Prostate gland (tissue), 2 donors: ENCODE data around the gene TAPBP. TPM values are rescaled to one million over a fixed set of nuclear protein-coding genes. Genes with fewer than 3 reads are reported as not detected.
A peak's percentile ranks its signal among the peaks of the same experiment; 100 is the strongest.

Source experiments
- DNase-seq: peaks from one replicate; pipeline ENCODE4 v3.0.0-alpha.2; 2019; ENCODE audit warnings: low spot score
- H3K27ac ChIP-seq, 2 donors: fragments of 200-600 bp; sonication (generic); 2 replicates each; pipeline ENCODE4 v1.5.1; 2017 to 2019
- H3K27me3 ChIP-seq: fragments of 200-600 bp; sonication (generic); replicated peaks from 2 replicates; pipeline ENCODE4 v1.5.1; 2019; ENCODE audit not compliant: insufficient read depth
- H3K36me3 ChIP-seq, 2 donors: fragments of 200-600 bp; sonication (generic); 1 replicate in 1 of 2; 2 replicates in 1 of 2; pipeline versions ENCODE4 v1.5.1 to v1.8.1; 2017 to 2019
- H3K4me1 ChIP-seq: fragments of 200-600 bp; sonication (generic); replicated peaks from 2 replicates; pipeline ENCODE4 v1.5.1; 2019
- H3K4me3 ChIP-seq, 2 donors: fragments of 200-600 bp; sonication (generic); 2 replicates each; pipeline ENCODE4 v1.5.1; 2017 to 2019
- H3K9me3 ChIP-seq: fragments of 200-600 bp; sonication (generic); 2 replicates; pipeline ENCODE4 v1.5.1; 2017
- POLR2A ChIP-seq: fragments of 450-650 bp; IDR thresholded peaks from one replicate; pipeline ENCODE4 v1.6.1; 2016; ENCODE audit warnings: antibody characterized with exemption, mild to moderate bottlenecking
- POLR2AphosphoS5 ChIP-seq: sonication (generic); formaldehyde crosslinking; IDR thresholded peaks from one replicate; pipeline ENCODE4 v1.6.1; 2017; ENCODE audit warnings: antibody characterized with exemption
- WGBS: methylation state at CpG from one replicate; pipeline ENCODE4 v1.1.5; 2018; 5-methylcytosine and 5-hydroxymethylcytosine counted together
- intact Hi-C: fragments of 100-400 bp; cut with DNase I; formaldehyde crosslinking; loops from one replicate; pipeline ENCODE4 v1.14.2; 2022
- total RNA-seq, 2 donors: library from RNA; depleted of rRNA; stranded (reverse); fragments of >200 nt; gene quantifications; one replicate each; pipeline ENCODE4 v1.1.0, GENCODE V29; 2016
- TF ChIP-seq, protein P1 (sequence below), 4 experiments: fragments of 200-600 bp in 2 of 4; fragments of 450-650 bp in 2 of 4; sonication (generic) in 2 of 4; IDR thresholded peaks; 1 replicate in 3 of 4; 2 replicates in 1 of 4; pipeline ENCODE4 v1.5.1; 2016 to 2019; ENCODE audit warnings: antibody characterized with exemption in 4 of 4, mild to moderate bottlenecking in 2 of 4, moderate library complexity in 2 of 4

Gene TAPBP
- total RNA-seq, 2 donors from 2014 or later: 190 to 192 TPM

DNA sequence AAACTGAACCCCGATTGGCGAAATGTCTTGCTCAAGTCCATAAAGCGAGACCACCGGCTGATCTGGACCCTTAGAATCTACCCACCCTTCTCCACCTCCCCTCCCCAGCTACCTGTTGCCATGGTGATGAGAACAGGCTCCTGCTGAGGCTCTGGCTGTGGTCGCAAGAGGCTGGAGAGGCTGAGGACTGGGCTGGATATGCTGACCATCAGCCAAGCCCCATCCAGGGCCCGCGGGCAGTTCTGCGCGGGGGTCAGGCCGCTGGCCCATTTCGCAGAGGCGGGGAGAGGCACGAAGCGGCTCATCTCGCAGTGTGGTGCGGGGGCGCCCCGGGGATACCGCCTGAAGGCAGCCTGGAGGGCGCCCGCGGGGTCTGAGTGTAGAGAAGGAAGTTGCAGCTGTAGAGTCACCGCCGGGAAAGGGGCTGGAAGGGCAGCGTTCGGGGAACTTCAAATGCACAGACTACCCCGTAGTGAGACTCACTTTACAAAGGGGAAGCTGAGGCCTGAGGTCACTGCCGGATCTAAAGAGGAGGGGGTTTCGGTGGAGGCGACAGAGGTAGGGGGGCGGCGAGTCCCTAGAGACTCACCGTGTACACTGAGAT, 671 bp downstream of the TAPBP start:
- WGBS: under 1% methylated on average over 33 of the region's 33 CpGs
- TF ChIP-seq, protein P1, sequence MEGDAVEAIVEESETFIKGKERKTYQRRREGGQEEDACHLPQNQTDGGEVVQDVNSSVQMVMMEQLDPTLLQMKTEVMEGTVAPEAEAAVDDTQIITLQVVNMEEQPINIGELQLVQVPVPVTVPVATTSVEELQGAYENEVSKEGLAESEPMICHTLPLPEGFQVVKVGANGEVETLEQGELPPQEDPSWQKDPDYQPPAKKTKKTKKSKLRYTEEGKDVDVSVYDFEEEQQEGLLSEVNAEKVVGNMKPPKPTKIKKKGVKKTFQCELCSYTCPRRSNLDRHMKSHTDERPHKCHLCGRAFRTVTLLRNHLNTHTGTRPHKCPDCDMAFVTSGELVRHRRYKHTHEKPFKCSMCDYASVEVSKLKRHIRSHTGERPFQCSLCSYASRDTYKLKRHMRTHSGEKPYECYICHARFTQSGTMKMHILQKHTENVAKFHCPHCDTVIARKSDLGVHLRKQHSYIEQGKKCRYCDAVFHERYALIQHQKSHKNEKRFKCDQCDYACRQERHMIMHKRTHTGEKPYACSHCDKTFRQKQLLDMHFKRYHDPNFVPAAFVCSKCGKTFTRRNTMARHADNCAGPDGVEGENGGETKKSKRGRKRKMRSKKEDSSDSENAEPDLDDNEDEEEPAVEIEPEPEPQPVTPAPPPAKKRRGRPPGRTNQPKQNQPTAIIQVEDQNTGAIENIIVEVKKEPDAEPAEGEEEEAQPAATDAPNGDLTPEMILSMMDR (IDR thresholded peaks at IDR 0.05): no peak
- no peak for TF ChIP-seq POLR2A
- no peak for TF ChIP-seq POLR2AphosphoS5
- H3K4me1 ChIP-seq: peaks cover 3% of the 10 kb centered on the region
- DNase-seq: no peak
- peak overlapping the region; percentile 72 to 87 for H3K4me3 ChIP-seq
- no peaks in the 10 kb centered on the region for H3K36me3 ChIP-seq
- intact Hi-C loops: no loop called here
- peak overlapping the region; percentile 96 to 99 for H3K27ac ChIP-seq
- H3K27me3 ChIP-seq: no peaks in the 10 kb centered on the region
- H3K9me3 ChIP-seq: no peaks in the 10 kb centered on the region

DNA sequence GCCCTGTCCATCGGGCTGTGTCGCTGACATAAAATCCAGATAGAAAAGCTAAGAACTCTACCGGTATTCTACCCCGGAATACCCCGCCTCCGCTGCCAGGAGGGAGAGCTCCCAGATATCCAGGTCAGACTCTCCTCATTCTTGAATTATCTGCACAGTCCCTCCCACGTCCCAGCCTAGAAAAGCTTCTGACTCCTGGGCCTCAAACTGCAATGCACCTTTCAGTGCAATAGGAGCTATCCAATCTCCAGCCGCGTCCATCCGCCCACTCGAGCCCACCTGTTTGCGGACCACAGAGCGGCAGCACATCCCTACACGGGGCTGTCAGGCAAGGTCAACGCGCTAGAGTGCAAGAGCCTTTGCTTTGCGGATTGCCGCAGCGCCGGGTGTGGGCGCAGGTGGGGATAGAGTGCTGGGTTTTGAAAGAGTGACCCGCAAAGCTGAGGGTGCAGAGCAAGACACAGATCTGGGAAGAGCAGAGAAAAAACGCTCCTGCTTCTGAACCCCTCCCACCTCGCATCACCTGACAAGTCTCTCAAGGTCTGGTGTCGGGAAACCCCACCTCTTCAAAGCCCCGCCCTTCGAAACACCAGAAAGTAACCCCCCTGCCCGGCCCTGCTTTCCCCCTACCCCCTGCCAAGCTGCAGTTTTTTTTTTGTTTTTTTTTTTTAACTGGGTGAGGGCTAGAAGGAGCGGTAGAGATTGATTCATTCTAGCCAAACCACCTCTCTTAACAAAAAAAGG, 1.3 kb downstream of the TAPBP start:
- peak; percentile 58 for TF ChIP-seq POLR2A
- TF ChIP-seq POLR2AphosphoS5: peak; percentile 87
- TF ChIP-seq, protein P1 (IDR thresholded peaks at IDR 0.05): no peak
- Histone ChIP-seq H3K27ac (peak overlapping the region; percentile 96 to 99), H3K4me3 (peak overlapping the region; percentile 72 to 87), H3K36me3 (no peaks in the 10 kb centered on the region), H3K9me3 (no peaks in the 10 kb centered on the region), H3K27me3 (no peaks in the 10 kb centered on the region), H3K4me1 (peaks cover 3% of the 10 kb centered on the region)
- intact Hi-C loops: no loop called here
- DNase-seq: peak; percentile 93
- 3% methylated on average over 29 of the region's 29 CpGs for WGBS

DNA sequence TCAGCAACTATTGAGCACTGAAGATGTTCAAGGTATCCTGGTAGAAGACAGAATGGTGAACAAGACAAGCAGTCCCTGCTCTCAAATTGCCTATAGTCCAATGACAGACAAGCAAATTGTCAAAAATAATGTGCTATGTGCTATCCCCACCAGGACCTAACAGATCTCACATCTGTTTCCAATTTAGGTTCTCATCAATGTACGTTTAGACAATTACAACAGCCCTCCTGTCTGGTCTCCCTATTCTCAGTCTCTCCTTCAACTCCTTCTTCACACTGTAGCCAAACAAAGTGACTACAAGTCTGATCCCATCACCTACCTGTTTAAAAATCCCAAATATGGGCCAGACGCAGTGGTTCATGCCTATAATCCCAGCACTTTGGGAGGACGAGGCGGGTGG, 7.5 kb downstream of the TAPBP start:
- H3K36me3 ChIP-seq: peaks cover 3 to 4% of the 10 kb centered on the region in 2 donors
- no peak overlapping the region for H3K4me3 ChIP-seq
- TF ChIP-seq POLR2A: no peak
- H3K4me1 ChIP-seq: no peaks in the 10 kb centered on the region
- no peak for DNase-seq
- no peaks in the 10 kb centered on the region for H3K9me3 ChIP-seq
- intact Hi-C loops: no loop called here
- WGBS: 81% methylated on average over 4 of the region's 4 CpGs
- no peaks in the 10 kb centered on the region for H3K27me3 ChIP-seq
- H3K27ac ChIP-seq: no peak overlapping the region

DNA sequence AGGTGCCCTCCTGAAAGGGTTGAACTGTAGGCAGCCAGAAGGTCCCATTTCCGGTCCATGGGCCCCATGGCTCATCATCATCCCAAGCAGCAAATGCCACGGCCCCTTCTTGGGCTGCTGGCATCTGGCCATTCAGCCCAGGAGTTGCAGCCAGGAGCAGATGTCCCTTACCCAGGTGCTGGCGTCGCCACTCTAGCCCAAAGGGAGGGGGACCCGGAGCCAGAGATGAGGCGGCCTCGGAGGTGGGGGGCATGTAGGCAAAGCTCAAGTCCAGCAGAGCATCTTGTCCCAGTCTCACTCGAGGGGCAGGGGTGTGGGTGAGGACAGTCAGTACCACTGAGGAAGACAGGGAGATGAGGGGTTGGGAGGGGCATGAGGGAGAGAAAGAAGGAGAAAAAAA, 8.8 kb downstream of the TAPBP start:
- H3K9me3 ChIP-seq: no peaks in the 10 kb centered on the region
- intact Hi-C loops: no loop called here
- TF ChIP-seq, protein P1 (IDR thresholded peaks at IDR 0.05): no peak
- no peak for TF ChIP-seq POLR2AphosphoS5
- no peak for TF ChIP-seq POLR2A
- no peak overlapping the region for H3K27ac ChIP-seq
- no peaks in the 10 kb centered on the region for H3K27me3 ChIP-seq
- no peak overlapping the region for H3K4me3 ChIP-seq
- no peak for DNase-seq
- H3K36me3 ChIP-seq: peaks cover 3 to 4% of the 10 kb centered on the region in 2 donors
- H3K4me1 ChIP-seq: no peaks in the 10 kb centered on the region
- WGBS: 69% methylated on average over 8 of the region's 8 CpGs

DNA sequence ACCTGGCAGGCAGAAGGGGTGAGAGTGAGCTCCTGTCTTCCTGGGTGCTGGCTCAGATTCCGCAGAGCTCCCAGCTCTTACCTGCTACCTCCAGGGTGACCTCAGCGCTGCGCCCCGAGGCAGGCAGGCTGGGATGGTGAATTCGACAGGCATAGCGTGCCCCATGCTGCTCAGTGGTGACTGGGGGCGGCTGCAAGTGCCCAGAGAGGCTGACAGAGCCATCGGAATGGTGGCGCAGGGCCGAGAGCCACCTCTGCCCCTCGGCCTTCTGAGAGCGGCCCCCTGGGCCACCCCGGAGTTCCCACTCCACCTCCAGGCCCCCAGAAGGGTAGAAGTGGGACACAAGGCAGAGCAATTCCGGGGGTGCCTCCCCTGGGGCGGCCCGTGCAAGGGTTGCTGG, 9.7 kb downstream of the TAPBP start:
- H3K27me3 ChIP-seq: no peaks in the 10 kb centered on the region

More for the DNA sequence above, 9.7 kb downstream of the TAPBP start:
- DNase-seq: no peak
- 81% methylated on average over 11 of the region's 16 CpGs for WGBS
- H3K9me3 ChIP-seq: no peaks in the 10 kb centered on the region
- TF ChIP-seq POLR2A: no peak
- TF ChIP-seq, protein P1 (IDR thresholded peaks at IDR 0.05): no peak
- no peak for TF ChIP-seq POLR2AphosphoS5
- intact Hi-C loops: no loop called here
- H3K27ac ChIP-seq: no peak overlapping the region
- H3K36me3 ChIP-seq: peaks cover 3 to 4% of the 10 kb centered on the region in 2 donors
- no peak overlapping the region for H3K4me3 ChIP-seq
- H3K4me1 ChIP-seq: no peaks in the 10 kb centered on the region
